Omental fat pad (tissue), 4 donors: ENCODE results near the gene FBXO38. TPM values are rescaled to one million over a fixed set of nuclear protein-coding genes. Genes with fewer than 3 reads are reported as not detected.

Source experiments
- ATAC-seq: fragments of 150-250 bp; one replicate; pipeline ENCODE4 v1.9.1; 2016; ENCODE audit warnings: mild to moderate bottlenecking, moderate library complexity; ENCODE audit not compliant: low FRiP score
- DNase-seq: peaks from one replicate; pipeline ENCODE4 v3.0.0-alpha.2; 2019; ENCODE audit warnings: low spot score
- CTCF ChIP-seq, 3 donors: fragments of 450-650 bp; IDR thresholded peaks; one replicate each; pipeline ENCODE4 v1.5.1; 2016 to 2017; ENCODE audit warnings: antibody characterized with exemption in 3 of 3, mild to moderate bottlenecking in 3 of 3, moderate library complexity in 2 of 3
- total RNA-seq, 4 donors: library from RNA; depleted of rRNA; stranded (reverse); fragments of >200 nt; gene quantifications; one replicate each; pipeline ENCODE4 v1.1.0, GENCODE V29; 2016

The FBXO38 gene
- total RNA-seq, 4 donors from 2014 or later: 27.1 to 82.5 (median 53.6) TPM

- ATAC-seq (no peak), DNase-seq (no peak)
- TF ChIP-seq CTCF (IDR thresholded peaks at IDR 0.05): no peak
Observed at GRCh38 chr5:148418511-148418910, 34.8 kb downstream of the FBXO38 start.

GRCh38 chr5:148421661-148422060 is 37.9 kb downstream of the FBXO38 start:
- no peak for TF ChIP-seq CTCF (IDR thresholded peaks at IDR 0.05)

GRCh38 chr5:148425808-148426207 is 42.0 kb downstream of the FBXO38 start:
- ATAC-seq: no peak
- TF ChIP-seq CTCF (IDR thresholded peaks at IDR 0.05): no peak
- no peak for DNase-seq

More at GRCh38 chr5:148421661-148422060, 37.9 kb downstream of the FBXO38 start:
- ATAC-seq (no peak), DNase-seq (no peak)

GRCh38 chr5:148426514-148426913 is 42.8 kb downstream of the FBXO38 start:
- DNase-seq: no peak

GRCh38 chr5:148427370-148428042 is 43.7 kb downstream of the FBXO38 start:
- no peak for TF ChIP-seq CTCF (IDR thresholded peaks at IDR 0.05)
- ATAC-seq (no peak), DNase-seq (no peak)

More at GRCh38 chr5:148426514-148426913, 42.8 kb downstream of the FBXO38 start:
- no peak for TF ChIP-seq CTCF (IDR thresholded peaks at IDR 0.05)
- no peak for ATAC-seq

- TF ChIP-seq CTCF (IDR thresholded peaks at IDR 0.05): no peak
- ATAC-seq (no peak), DNase-seq (no peak)
Observed at GRCh38 chr5:148428848-148429247, 45.1 kb downstream of the FBXO38 start.

- TF ChIP-seq CTCF (IDR thresholded peaks at IDR 0.05): no peak
- ATAC-seq: no peak
- DNase-seq: no peak
Observed at GRCh38 chr5:148433826-148434225, 50.1 kb downstream of the FBXO38 start.
